GM19328 (cell line): Measurements from ENCODE around the gene AKR7A2.
A peak's percentile ranks its signal among the peaks of the same experiment; 100 is the strongest.

Source experiments
- ATAC-seq: cut with Tn5 transposase; IDR thresholded peaks from one replicate; pipeline ENCODE4 v1.9.1; 2021; ENCODE audit warnings: mild to moderate bottlenecking, moderate library complexity; ENCODE audit not compliant: unreplicated experiment

Gene AKR7A2

GRCh38 chr1:19311931-19312781 is at the start of gene AKR7A2, which contains the start of gene SLC66A1:
AKR7A2 (minus strand) TSS chr1:19312144; CDS start chr1:19312124, 20 bp downstream.
SLC66A1 (plus strand) TSS chr1:19312326; CDS start chr1:19317678, 5,352 bp downstream.
- ATAC-seq, result peak; percentile 69

GRCh38 chr1:19360843-19361610 is 49.1 kb upstream of the AKR7A2 start:
- no peak for ATAC-seq

GRCh38 chr1:19360432-19360831 is 48.5 kb upstream of the AKR7A2 start:
- no peak for ATAC-seq

DNA sequence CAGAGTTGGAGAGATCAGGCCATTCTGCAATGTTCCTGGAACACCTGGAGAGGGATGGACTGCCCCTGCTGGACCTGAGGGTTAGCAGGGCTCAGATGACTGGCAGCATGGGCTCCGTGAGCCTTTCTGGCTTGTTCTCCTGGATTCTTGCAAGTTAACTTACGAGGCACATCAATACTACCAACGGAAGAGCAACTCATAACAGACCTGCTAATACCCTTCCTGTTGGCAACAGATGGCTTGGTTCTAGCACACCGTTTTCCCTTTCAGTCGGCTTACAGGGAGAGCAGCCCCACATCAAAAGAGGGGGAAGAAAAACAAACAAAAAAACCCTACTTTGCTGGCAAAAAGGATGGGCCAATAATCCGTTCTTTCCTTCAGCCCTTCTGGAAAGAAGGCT is 48.1 kb upstream of the AKR7A2 start:
- ATAC-seq, result no peak

- no peak for ATAC-seq
Measured at GRCh38 chr1:19359357-19359756, 47.4 kb upstream of the AKR7A2 start.

- ATAC-seq, result no peak
Measured at GRCh38 chr1:19358710-19359109, 46.8 kb upstream of the AKR7A2 start.

- ATAC-seq, result no peak
Measured at GRCh38 chr1:19357299-19357986, 45.5 kb upstream of the AKR7A2 start.

DNA sequence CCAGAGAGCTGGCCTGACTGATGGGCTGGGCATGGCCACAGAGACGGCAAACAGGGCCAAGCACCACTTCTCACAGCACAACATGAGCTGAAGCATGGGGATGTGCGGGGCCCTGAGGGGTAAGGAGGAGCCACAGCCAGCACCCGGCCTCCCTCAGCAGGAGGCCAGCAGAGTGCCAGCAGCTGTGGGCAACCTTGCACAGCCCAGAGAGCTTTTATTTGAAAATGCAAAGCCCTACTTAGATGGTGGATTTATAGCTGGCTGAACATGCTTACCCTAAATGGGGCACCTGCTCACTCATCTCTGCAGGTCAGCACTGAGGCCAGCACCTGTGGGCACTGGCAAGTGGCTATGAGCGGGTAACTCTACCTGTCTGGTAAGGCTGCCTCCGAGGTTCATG is 44.3 kb upstream of the AKR7A2 start:
- no peak for ATAC-seq

- no peak for ATAC-seq
Measured at GRCh38 chr1:19354531-19354981, 42.6 kb upstream of the AKR7A2 start.

GRCh38 chr1:19353596-19353995 is 41.7 kb upstream of the AKR7A2 start:
- ATAC-seq, result no peak

GRCh38 chr1:19352839-19353238 is 40.9 kb upstream of the AKR7A2 start:
- ATAC-seq, result no peak

DNA sequence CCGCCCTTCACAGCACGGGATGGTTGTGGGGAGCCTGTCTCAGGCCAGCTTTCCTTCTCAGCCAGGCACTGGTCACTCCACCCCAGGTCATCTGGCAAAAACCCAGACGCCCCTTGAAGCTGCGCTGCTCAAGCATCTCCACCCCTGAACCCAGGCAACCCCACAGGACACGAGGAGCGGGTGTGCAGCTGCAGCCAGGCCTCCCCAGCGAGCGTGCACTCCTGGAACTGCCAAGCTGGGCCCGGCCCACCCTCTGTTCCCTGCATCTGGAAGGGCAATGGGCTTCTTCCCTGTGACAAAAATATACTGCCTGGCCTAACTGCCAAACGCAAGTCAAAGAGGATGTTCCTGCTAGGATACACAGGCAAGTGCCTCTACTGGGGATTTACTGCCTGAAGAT is 39.9 kb upstream of the AKR7A2 start:
- ATAC-seq, result no peak

DNA sequence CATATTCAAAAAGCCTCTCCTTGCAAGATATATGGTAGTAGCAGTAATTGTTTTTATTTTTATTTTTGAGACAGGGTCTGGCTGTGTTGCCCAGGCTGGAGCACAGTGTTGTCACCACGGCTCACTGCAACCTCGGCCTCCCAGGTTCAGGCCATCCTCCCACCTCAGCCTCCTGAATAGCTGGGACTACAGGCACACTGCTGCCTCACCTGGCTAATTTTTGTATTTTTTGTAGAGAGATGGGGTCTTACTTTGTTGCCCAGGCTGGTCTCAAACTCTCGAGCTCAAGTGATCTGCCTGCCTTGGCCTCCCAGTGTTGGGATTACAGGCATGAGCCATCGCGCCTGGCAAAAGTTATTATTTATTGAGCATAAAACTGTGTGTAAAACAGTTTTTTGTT is 38.6 kb upstream of the AKR7A2 start:
- no peak for ATAC-seq

GRCh38 chr1:19349999-19350398 is 38.1 kb upstream of the AKR7A2 start:
- ATAC-seq, result no peak

DNA sequence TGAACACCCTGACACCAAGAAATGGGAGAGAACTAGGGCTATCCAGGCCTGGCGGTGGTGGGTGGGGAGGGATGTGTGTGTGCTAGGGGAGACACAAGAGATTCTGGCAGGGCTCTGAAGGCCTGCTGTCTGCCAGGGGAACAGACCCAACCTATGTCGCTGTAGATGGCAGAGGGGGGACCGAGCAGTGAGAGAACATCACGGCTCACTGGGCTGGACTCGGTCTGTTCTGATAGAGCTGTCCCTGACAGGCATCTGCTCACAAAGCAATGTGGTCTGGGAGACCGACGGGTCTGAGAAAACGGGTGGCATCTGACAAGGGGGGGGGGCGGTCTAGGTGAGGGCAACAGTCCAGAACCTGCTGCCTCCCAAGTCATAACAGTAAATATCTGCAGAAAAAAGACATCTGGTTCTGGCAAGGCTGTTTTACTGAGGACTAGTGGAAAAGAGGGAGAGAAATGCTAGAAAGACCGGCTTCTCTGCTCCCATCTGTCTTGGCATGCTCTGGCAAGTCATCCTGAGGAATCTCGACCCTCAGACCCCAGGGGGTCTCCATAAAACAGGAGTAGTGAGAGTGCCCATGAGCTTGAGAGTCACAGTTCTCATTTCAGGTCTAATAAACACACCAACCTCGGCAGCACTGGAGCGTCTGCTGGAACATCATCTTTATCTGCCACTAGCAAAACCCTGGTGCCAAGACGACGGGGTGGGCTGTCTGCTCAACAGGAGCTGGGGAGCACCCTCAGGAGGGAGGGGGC is 36.7 kb upstream of the AKR7A2 start:
- no peak for ATAC-seq

DNA sequence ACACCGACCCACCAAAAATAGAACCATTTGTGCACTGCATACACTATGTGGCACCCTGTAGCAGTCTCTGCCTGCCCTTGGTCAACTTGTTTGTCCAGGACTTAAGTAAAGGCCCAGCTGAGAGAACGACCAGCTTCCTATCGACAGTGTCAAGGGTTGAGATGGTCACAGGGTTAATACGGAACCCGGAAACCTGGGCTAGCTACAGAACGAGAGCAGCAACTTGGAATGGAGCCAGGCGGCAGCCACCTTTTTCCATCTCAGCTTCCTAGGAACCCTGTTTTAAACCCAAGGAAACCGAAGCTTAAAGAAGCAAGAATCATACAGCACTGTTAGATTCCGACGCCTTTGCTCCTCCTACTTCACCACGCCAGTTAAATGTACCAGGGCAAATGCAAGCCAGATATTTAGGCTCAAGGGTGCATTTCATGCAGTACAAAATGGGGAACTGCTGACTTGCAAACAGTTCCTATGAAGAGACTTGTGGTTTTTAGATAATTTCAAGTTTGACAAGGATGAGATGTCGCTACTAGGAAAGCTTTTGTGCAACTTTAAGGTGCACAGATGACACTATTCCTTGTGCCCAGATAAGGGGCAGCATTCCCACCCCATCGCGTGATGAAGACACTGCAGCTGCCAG is 35.7 kb upstream of the AKR7A2 start:
- ATAC-seq, result no peak

DNA sequence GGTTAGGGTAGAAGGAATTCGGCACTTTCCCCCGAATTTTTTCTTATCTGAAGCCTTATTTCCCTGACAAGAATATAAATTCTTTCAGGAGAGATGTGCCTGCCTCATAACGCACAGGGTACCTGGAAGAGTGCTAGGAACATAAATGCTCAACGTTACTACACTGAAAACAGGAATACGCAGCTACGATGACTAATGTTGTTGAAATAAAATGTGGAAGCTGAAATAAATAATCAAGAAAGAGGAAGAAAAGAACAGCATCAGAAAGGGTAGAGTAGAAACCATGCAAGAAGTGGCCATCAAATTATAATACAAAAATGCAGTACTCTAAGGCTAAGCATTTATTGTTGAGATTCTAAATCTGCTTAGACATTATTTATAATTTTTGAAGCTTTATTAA is 34.1 kb upstream of the AKR7A2 start:
- ATAC-seq, result no peak

DNA sequence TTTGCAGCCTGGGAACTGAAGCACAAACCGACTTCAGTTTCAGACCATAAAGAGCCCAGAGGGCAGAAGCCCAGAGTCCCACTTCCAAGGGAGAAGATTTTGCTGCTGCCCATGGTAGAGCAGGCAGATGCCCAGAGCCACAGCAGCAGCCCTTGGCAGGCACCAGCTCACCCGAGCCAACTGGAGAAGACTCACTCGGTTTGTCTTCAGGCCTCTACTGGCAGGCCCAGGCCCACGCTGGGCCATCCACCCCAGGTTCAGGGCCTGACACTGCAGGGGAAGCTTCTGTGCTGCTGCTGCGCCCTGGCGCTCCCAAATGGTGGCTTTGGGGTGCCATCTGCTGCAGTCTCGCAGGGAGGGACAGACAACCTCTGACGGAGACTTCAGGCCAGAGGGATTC is 33.4 kb upstream of the AKR7A2 start:
- ATAC-seq, result no peak

GRCh38 chr1:19344831-19345230 is 32.9 kb upstream of the AKR7A2 start:
- no peak for ATAC-seq

GRCh38 chr1:19344372-19344810 is 32.4 kb upstream of the AKR7A2 start:
- ATAC-seq, result no peak
